Measurements from ENCODE around the gene CRYGN.

The CRYGN gene

GRCh38 chr7:151394076-151395035 is 45.6 kb downstream of the CRYGN start:
- no peak for DNase-seq (ENCODE audit: low spot score in 2 of 2)
- Mint-ChIP-seq H3K36me3 (no peaks in the 10 kb centered on the region), H3K9me3 (peaks cover 5% of the 10 kb centered on the region), H3K27me3 (peaks cover 23% of the 10 kb centered on the region), H3K4me3 (no peak overlapping the region), H3K27ac (no peak overlapping the region), H3K4me1 (peaks cover 12% of the 10 kb centered on the region)
- ATAC-seq (ENCODE audit: low read depth): no peak

DNA sequence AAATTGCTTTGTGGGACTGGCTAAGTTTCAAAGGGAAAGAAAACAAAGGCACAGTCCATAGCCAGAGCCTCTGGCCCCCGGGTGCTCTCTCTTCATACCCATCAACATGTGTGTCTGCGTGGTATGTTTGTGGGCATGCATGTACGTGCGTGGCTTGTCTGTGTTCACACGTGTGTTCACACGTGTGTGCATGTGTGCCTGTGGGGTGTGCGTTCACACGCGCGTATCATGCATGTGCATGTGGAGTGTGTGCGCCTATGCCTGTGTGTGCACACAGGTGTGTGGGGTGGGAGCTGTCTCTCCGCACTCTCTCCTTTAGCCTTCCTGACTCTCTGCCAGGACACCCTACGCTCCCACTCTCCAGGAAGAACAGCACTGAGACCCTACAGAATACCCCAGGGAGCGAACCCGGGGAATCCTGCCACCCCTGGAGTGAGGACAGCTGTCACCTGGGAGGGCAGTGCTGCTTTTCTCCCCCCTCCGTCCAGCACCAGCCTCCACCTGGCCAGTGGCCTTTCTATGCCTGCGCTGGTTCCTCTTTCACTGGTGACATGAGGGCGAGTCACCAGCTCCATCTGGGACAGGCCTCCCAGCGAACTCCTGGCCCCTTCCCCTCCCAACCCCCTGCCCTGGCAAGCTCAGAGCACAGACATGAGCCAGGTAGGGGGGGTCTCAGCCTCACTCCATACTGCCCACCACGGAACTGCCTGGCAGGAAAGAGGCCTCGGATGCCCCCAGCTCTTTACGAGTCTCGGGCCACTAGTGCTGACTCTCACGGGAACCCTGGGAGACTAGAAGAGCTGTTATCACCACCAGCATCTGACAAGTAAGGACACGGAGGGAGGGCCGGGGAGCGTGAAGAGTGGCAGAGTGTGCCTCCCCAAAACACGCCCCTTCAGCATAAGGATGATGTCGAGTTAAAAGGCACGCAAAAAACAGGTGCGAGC is 46.6 kb downstream of the CRYGN start:
- H3K27ac Mint-ChIP-seq: no peak overlapping the region
- H3K4me3 Mint-ChIP-seq: no peak overlapping the region
- peaks cover 11% of the 10 kb centered on the region for H3K4me1 Mint-ChIP-seq
- ATAC-seq (ENCODE audit: low read depth) (no peak), DNase-seq (ENCODE audit: low spot score in 2 of 2) (no peak)
- H3K27me3 Mint-ChIP-seq: peaks cover 23% of the 10 kb centered on the region
- H3K9me3 Mint-ChIP-seq: peaks cover 5% of the 10 kb centered on the region
- no peaks in the 10 kb centered on the region for H3K36me3 Mint-ChIP-seq

DNA sequence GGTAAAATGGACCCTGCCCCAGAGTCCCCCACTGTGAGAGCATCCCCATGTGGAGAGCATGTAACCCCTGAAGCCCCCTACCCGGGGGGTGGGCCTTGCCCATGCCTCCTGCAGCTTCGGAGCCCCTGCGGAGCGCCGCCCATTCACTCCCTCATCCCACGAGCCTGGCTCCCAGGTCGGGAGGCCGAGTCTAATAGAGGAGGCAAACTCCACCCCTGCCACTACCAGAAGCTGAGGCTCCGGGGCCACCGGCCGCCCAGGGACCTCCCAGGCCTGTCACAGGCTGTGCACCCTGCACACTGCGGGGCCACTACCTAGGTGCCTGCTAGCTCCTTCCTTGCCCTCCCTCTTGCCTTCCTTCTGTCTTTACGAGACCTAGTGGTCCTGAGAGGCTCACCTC is 47.5 kb downstream of the CRYGN start:
- H3K4me3 Mint-ChIP-seq: no peak overlapping the region
- H3K27me3 Mint-ChIP-seq: peaks cover 23% of the 10 kb centered on the region
- ATAC-seq (ENCODE audit: low read depth) (no peak), DNase-seq (ENCODE audit: low spot score in 2 of 2) (no peak)
- no peaks in the 10 kb centered on the region for H3K36me3 Mint-ChIP-seq
- H3K9me3 Mint-ChIP-seq: peaks cover 3% of the 10 kb centered on the region
- H3K4me1 Mint-ChIP-seq: peaks cover 7% of the 10 kb centered on the region
- H3K27ac Mint-ChIP-seq: no peak overlapping the region

DNA sequence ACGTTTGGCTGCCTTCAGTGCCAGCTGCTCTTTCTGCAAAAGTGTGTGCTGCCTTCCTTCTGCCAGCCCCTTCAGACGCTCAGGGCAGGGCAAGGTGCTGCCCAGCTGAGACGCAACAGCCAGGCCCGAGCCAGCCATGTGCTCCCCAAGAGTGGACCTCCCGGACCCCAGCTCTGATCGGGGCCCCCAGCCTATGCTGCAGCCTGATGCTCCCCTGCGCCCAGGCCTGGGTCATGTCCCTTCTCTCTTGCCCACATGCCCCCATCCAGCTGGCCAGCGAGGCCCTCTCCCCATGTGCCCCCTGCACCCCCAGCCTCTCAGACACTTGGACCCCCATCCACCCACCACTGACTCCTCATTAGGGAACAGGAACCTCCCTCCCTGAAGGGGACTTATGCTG is 47.9 kb downstream of the CRYGN start:
- Mint-ChIP-seq H3K4me3 (no peak overlapping the region), H3K4me1 (peaks cover 7% of the 10 kb centered on the region), H3K9me3 (no peaks in the 10 kb centered on the region), H3K36me3 (no peaks in the 10 kb centered on the region), H3K27me3 (peaks cover 23% of the 10 kb centered on the region), H3K27ac (no peak overlapping the region)
- no peak for ATAC-seq (ENCODE audit: low read depth)
- DNase-seq (ENCODE audit: low spot score in 2 of 2): no peak

GRCh38 chr7:151391358-151391730 is 48.6 kb downstream of the CRYGN start:
- no peak for ATAC-seq (ENCODE audit: low read depth)
- no peaks in the 10 kb centered on the region for H3K36me3 Mint-ChIP-seq
- no peaks in the 10 kb centered on the region for H3K9me3 Mint-ChIP-seq
- no peak for DNase-seq (ENCODE audit: low spot score in 2 of 2)
- H3K27me3 Mint-ChIP-seq: peaks cover 25% of the 10 kb centered on the region
- H3K4me1 Mint-ChIP-seq: peaks cover 7% of the 10 kb centered on the region
- no peak overlapping the region for H3K4me3 Mint-ChIP-seq
- H3K27ac Mint-ChIP-seq: no peak overlapping the region

GRCh38 chr7:151390598-151391357 is 49.2 kb downstream of the CRYGN start:
- Mint-ChIP-seq H3K9me3 (no peaks in the 10 kb centered on the region), H3K27me3 (peaks cover 25% of the 10 kb centered on the region), H3K4me3 (no peak overlapping the region), H3K36me3 (no peaks in the 10 kb centered on the region), H3K4me1 (peaks cover 7% of the 10 kb centered on the region), H3K27ac (no peak overlapping the region)
- ATAC-seq (ENCODE audit: low read depth): no peak
- no peak for DNase-seq (ENCODE audit: low spot score in 2 of 2)

- H3K4me1 Mint-ChIP-seq: peaks cover 7% of the 10 kb centered on the region
- no peak for DNase-seq (ENCODE audit: low spot score in 2 of 2)
- no peaks in the 10 kb centered on the region for H3K9me3 Mint-ChIP-seq
- H3K27me3 Mint-ChIP-seq: peaks cover 25% of the 10 kb centered on the region
- no peaks in the 10 kb centered on the region for H3K36me3 Mint-ChIP-seq
- no peak overlapping the region for H3K27ac Mint-ChIP-seq
- no peak overlapping the region for H3K4me3 Mint-ChIP-seq
- ATAC-seq (ENCODE audit: low read depth): no peak
These were observed 50.0 kb downstream of the CRYGN start for GRCh38 chr7:151389768-151390597.

DNA sequence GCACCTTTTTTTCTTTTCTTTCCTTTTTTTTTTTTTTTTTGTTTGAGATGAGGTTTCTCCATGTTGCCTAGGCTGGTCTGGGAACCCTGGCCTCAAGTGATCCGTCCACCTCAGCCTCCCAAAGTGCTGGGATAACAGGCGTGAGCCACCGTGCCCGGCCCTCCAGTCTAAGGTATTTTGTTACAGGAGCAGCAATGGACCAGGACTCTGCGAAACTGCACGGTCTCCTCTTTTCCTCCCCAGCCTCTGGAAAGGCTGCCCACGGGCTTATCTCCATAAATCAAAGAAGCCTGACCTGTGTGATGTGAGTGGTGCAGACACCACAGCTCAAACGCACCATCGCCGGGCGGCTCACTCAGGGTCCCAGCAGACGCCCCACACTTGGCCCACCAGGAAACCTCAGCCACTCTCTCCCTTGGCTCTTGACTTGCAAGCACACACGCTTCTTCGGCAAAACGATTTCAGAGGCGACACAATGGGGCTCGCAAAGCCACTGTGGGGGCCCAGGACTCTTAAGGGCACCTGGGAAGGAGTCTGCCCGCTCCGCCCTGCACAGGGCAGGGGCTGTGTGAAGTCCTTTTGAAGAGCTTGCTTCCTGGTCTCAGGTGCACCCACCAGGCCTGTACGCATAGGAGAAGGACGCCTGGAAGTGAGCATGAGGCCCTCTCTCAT is 50.7 kb downstream of the CRYGN start:
- no peaks in the 10 kb centered on the region for H3K9me3 Mint-ChIP-seq
- H3K4me1 Mint-ChIP-seq: peaks cover 7% of the 10 kb centered on the region
- no peak overlapping the region for H3K4me3 Mint-ChIP-seq
- no peak overlapping the region for H3K27ac Mint-ChIP-seq
- H3K27me3 Mint-ChIP-seq: peaks cover 25% of the 10 kb centered on the region
- ATAC-seq (ENCODE audit: low read depth) (no peak), DNase-seq (ENCODE audit: low spot score in 2 of 2) (no peak)
- H3K36me3 Mint-ChIP-seq: no peaks in the 10 kb centered on the region

DNA sequence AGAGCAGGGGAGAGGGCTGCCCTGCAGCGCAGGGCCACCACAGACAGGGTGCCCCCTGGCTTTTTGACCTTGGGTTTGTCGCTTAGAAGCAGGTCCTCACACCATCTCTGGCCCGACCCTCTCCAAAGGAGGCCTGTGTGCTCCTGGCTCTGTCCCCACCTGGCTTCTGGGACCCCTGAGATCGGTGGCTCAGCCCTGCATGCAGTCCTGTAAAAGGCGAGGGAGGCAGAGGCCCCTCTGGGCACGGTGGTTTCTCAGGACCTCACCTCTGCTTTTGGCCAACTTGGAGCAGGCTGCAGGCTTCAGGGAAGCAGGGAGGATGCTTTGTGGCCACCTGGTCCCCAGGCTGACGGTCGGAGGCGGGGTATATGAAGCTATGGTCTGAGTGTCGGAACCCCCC is 51.5 kb downstream of the CRYGN start:
- Mint-ChIP-seq H3K4me3 (no peak overlapping the region), H3K9me3 (no peaks in the 10 kb centered on the region), H3K4me1 (peaks cover 7% of the 10 kb centered on the region), H3K36me3 (no peaks in the 10 kb centered on the region), H3K27me3 (peaks cover 25% of the 10 kb centered on the region), H3K27ac (no peak overlapping the region)
- no peak for ATAC-seq (ENCODE audit: low read depth)
- no peak for DNase-seq (ENCODE audit: low spot score in 2 of 2)

DNA sequence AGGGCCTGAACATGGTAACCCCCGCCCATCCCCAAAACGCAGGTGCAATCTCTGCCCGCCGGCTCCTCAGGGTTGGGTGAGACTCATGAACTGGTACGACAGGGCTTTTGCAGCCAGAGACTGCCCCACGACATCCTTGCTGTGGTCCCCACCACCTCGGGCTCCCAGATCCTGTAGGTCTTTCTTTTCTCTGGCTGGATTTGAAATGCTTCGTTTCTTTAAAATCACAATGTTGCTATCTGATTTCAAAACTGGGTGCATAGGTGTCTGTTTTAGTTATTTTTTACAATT is 52.0 kb downstream of the CRYGN start:
- no peak for DNase-seq (ENCODE audit: low spot score in 2 of 2)
- no peak for ATAC-seq (ENCODE audit: low read depth)
- Mint-ChIP-seq H3K36me3 (no peaks in the 10 kb centered on the region), H3K27me3 (peaks cover 21% of the 10 kb centered on the region), H3K27ac (no peak overlapping the region), H3K4me3 (no peak overlapping the region), H3K9me3 (no peaks in the 10 kb centered on the region), H3K4me1 (peaks cover 7% of the 10 kb centered on the region)

DNA sequence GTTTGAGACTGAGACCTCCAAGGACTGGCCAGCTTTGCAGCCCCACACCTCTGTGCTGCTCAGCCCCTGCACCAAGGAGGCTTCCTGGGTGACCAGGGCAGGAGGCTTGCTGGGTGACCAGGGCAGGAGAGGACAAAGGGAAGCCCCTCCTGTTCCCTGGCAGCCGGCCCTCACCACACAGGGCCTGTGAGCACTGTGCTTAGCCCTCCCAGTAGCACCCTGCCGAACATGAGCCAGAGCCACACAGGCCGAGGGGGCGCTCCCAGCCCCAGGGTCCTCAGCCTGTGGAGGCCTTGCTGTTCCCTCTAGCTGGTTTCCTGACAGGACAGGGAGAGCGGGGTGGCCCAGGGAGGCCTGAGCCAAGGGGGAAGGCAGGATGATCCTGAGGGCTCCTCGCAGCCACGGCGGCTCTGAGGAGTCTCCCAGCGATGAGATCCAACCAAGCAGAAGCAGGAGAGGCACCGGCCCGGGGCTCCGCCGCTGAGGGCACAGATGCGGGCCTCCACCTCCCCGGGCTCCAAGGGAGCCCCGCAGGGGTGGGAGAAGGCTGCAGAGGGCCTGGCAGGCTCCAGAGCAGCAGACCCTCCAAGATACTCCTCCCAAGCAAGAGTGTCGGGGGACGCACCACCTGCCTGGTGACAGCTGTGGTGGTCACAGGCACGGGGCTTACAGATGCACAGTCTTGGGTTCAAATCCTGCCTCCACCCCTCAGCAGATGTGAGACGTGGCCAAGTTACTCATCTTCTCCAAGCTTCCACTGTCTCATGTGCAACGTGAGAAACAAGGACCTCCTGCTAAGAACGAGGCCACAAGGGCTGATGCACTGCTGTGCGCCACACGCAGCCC is 52.6 kb downstream of the CRYGN start:
- H3K27ac Mint-ChIP-seq: no peak overlapping the region
- DNase-seq (ENCODE audit: low spot score in 2 of 2) (no peak), ATAC-seq (ENCODE audit: low read depth) (no peak)
- no peak overlapping the region for H3K4me3 Mint-ChIP-seq
- H3K36me3 Mint-ChIP-seq: no peaks in the 10 kb centered on the region
- no peaks in the 10 kb centered on the region for H3K9me3 Mint-ChIP-seq
- H3K27me3 Mint-ChIP-seq: peaks cover 20% of the 10 kb centered on the region
- H3K4me1 Mint-ChIP-seq: peaks cover 9% of the 10 kb centered on the region
